ENCODE results near the gene AURKAIP1. TPM values are rescaled to one million over a fixed set of nuclear protein-coding genes. Genes with fewer than 3 reads are reported as not detected.

Gene AURKAIP1
- total and polyA plus RNA-seq, 9 of the 15 experiments (the other 6 are each of a cell fraction or from before 2014, with no cell fraction given) = 7.8 to 478 (median 92.0) TPM

GRCh38 chr1:1407636-1408318 lies 32.8 kb upstream of the AURKAIP1 start (continued):
- TF ChIP-seq STAT6 (CRISPR knock-in tag; IDR thresholded peaks at IDR 0.05) (no peak), ZNF785 (CRISPR knock-in tag; IDR thresholded peaks at IDR 0.05) (no peak), FOXJ2 (tag; IDR thresholded peaks at IDR 0.05) (no peak), HDAC2 (IDR thresholded peaks at IDR 0.05) (peak; percentile 55; the same call in 1 of the 2 replicates), EGR1 (conservative IDR thresholded peaks at IDR 0.05) (0 out of 2 replicates have a peak, but pooled peaks have one; percentile 14), SRF (CRISPR knock-in tag; IDR thresholded peaks at IDR 0.05) (no peak), RAD21 (CRISPR knock-in tag; conservative IDR thresholded peaks at IDR 0.05 in 1 of 2, IDR thresholded peaks at IDR 0.05 in 1 of 2) (peak in 1 of 2 experiments; percentile 0; a peak in 1 of 4 replicates), ZNF282 (CRISPR knock-in tag; IDR thresholded peaks at IDR 0.05) (no peak; the same call in 1 of the 2 replicates), ILF3 (IDR thresholded peaks at IDR 0.05; ENCODE audit: borderline replicate concordance) (no peak), MIER1 (IDR thresholded peaks at IDR 0.05; ENCODE audit: low read depth) (0 out of 2 replicates have a peak, but pooled peaks have one; percentile 33), RBBP5 (IDR thresholded peaks at IDR 0.05; ENCODE audit: borderline replicate concordance, insufficient read depth, low read length, poor library complexity, severe bottlenecking) (no peak), TFAP4 (CRISPR knock-in tag; IDR thresholded peaks at IDR 0.05; ENCODE audit: borderline replicate concordance) (0 out of 2 replicates have a peak, but pooled peaks have one; percentile 35), GTF2E2 (tag; IDR thresholded peaks at IDR 0.05) (peak; percentile 87), BRF2 (IDR thresholded peaks at IDR 0.05; ENCODE audit: borderline replicate concordance, insufficient read depth, insufficient read length) (no peak), ZNF778 (CRISPR knock-in tag; IDR thresholded peaks at IDR 0.05) (no peak), NKRF (IDR thresholded peaks at IDR 0.05; ENCODE audit: borderline replicate concordance) (peak; percentile 21; the same call in 1 of the 2 replicates), ZC3H4 (CRISPR knock-in tag; IDR thresholded peaks at IDR 0.05; ENCODE audit: borderline replicate concordance) (peak; percentile 51; the same call in 1 of the 2 replicates), ZNF589 (CRISPR knock-in tag; IDR thresholded peaks at IDR 0.05; ENCODE audit: low read depth) (no peak), SMARCC2 (IDR thresholded peaks at IDR 0.05; ENCODE audit: low read depth) (no peak), ATF7 (IDR thresholded peaks at IDR 0.05) (no peak), NFIC (IDR thresholded peaks at IDR 0.05) (no peak)

Data from K562 (cell line).